Body of pancreas (tissue), 4 donors: Measurements from ENCODE around the gene TMEM229B. TPM values are rescaled to one million over a fixed set of nuclear protein-coding genes. Genes with fewer than 3 reads are reported as not detected.
A peak's percentile ranks its signal among the peaks of the same experiment; 100 is the strongest.

Experiments
- ATAC-seq: fragments of 150-250 bp; one replicate; pipeline ENCODE4 v1.9.1; 2016
- DNase-seq, 4 donors: peaks; one replicate each; pipeline ENCODE4 v3.0.0-alpha.2; 2019
- H3K27ac ChIP-seq, 4 donors: fragments of 200-600 bp; sonication (generic); 1 replicate in 3 of 4; 2 replicates in 1 of 4; pipeline versions ENCODE4 v1.5.1 to v1.6.1; 2016 to 2019; ENCODE audit warnings: mild to moderate bottlenecking in 1 of 4, mixed read lengths in 1 of 4, moderate library complexity in 1 of 4
- H3K27me3 ChIP-seq, 2 donors: fragments of 200-600 bp; sonication (generic); one replicate each; pipeline ENCODE4 v1.6.0; 2016; ENCODE audit warnings: mild to moderate bottlenecking in 1 of 2
- H3K36me3 ChIP-seq, 2 donors: fragments of 200-600 bp; sonication (generic); replicated peaks in 1 of 2; 2 replicates each; pipeline ENCODE4 v1.5.1; 2016; ENCODE audit warnings: low read depth in 2 of 2; ENCODE audit not compliant: insufficient read depth in 1 of 2
- H3K4me1 ChIP-seq: fragments of 200-600 bp; sonication (generic); one replicate; pipeline ENCODE4 v1.6.0; 2016
- H3K4me3 ChIP-seq, 2 donors: fragments of 200-600 bp; sonication (generic); 1 replicate in 1 of 2; 2 replicates in 1 of 2; pipeline ENCODE4 v1.5.1; 2016 to 2019
- H3K9me3 ChIP-seq, 3 donors: fragments of 200-600 bp; sonication (generic); 1 replicate in 2 of 3; 2 replicates in 1 of 3; pipeline ENCODE4 v1.5.1; 2016
- CTCF ChIP-seq, 7 experiments: fragments of 450-650 bp in 4 of 7; fragments of 200-600 bp in 3 of 7; sonication (generic) in 3 of 7; IDR thresholded peaks; one replicate each; pipeline ENCODE4 v1.5.1; 2016 to 2019; ENCODE audit warnings: antibody characterized with exemption in 7 of 7
- POLR2A ChIP-seq, 3 donors: fragments of 450-650 bp; IDR thresholded peaks; one replicate each; pipeline ENCODE4 v1.6.1; 2016; ENCODE audit warnings: antibody characterized with exemption in 3 of 3, mild to moderate bottlenecking in 2 of 3
- WGBS, 2 donors: methylation state at CpG; one replicate each; pipeline ENCODE4 v1.1.5; 2017; 5-methylcytosine and 5-hydroxymethylcytosine counted together
- intact Hi-C: fragments of 100-400 bp; cut with DNase I; formaldehyde crosslinking; loops from one replicate; pipeline ENCODE4 v1.15.1; 2023
- total RNA-seq, 2 donors: library from RNA; depleted of rRNA; stranded (reverse); fragments of >200 nt; gene quantifications; one replicate each; pipeline ENCODE4 v1.1.0, GENCODE V29; 2016

Gene TMEM229B
- total RNA-seq, 2 donors from 2014 or later = 2.0 to 4.4 TPM

- 46 to 57% methylated on average over 10 of the region's 10 CpGs for WGBS, 2 donors
- TF ChIP-seq POLR2A (IDR thresholded peaks at IDR 0.05) (no peak), CTCF (IDR thresholded peaks at IDR 0.05) (peak in 3 of 7 experiments; percentile 11 to 37 (median 12))
- ATAC-seq = peak; percentile 52
- Histone ChIP-seq H3K27ac (no peak overlapping the region), H3K4me1 (peaks cover 34% of the 10 kb centered on the region), H3K36me3 (no peaks in the 10 kb centered on the region), H3K4me3 (no peak overlapping the region), H3K27me3 (no peaks in the 10 kb centered on the region), H3K9me3 (no peaks in the 10 kb centered on the region)
- peak in 3 of 4 donors; percentile 45 to 67 (median 55) for DNase-seq
- intact Hi-C loops = no loop called here
These were observed 52.3 kb downstream of the TMEM229B start for GRCh38 chr14:67436006-67436866.

GRCh38 chr14:67435603-67436002 is 52.9 kb downstream of the TMEM229B start:
- WGBS, 2 donors = 91% methylated on average over 5 of the region's 5 CpGs
- ATAC-seq = no peak
- no peak overlapping the region for H3K27ac ChIP-seq
- no peak for DNase-seq
- intact Hi-C loops = no loop called here
- H3K4me1 ChIP-seq = peaks cover 27% of the 10 kb centered on the region
- TF ChIP-seq CTCF (IDR thresholded peaks at IDR 0.05) (no peak), POLR2A (IDR thresholded peaks at IDR 0.05) (no peak)
- H3K36me3 ChIP-seq = no peaks in the 10 kb centered on the region
- H3K9me3 ChIP-seq = no peaks in the 10 kb centered on the region
- no peaks in the 10 kb centered on the region for H3K27me3 ChIP-seq
- H3K4me3 ChIP-seq = no peak overlapping the region

GRCh38 chr14:67432050-67432564 is 56.4 kb downstream of the TMEM229B start:
- Histone ChIP-seq H3K27ac (no peak overlapping the region), H3K9me3 (no peaks in the 10 kb centered on the region), H3K4me1 (peaks cover 31% of the 10 kb centered on the region), H3K4me3 (no peak overlapping the region), H3K27me3 (no peaks in the 10 kb centered on the region), H3K36me3 (no peaks in the 10 kb centered on the region)
- DNase-seq = no peak
- intact Hi-C loops = no loop called here
- no peak for ATAC-seq
- WGBS, 2 donors = 74 to 80% methylated on average over 7 of the region's 7 CpGs
- TF ChIP-seq POLR2A (IDR thresholded peaks at IDR 0.05) (no peak), CTCF (IDR thresholded peaks at IDR 0.05) (no peak)

GRCh38 chr14:67429510-67430205 is 58.9 kb downstream of the TMEM229B start:
- no peak for ATAC-seq
- 81 to 90% methylated on average over 9 of the region's 9 CpGs for WGBS, 2 donors
- intact Hi-C loops = loop anchor here (10.0 kb wide), 1 partner anchor 145 kb away; no protein-coding TSS in a partner anchor
- Histone ChIP-seq H3K27ac (peak overlapping the region in 2 of 4 donors; percentile 63 to 66), H3K27me3 (no peaks in the 10 kb centered on the region), H3K9me3 (no peaks in the 10 kb centered on the region), H3K4me3 (no peak overlapping the region), H3K36me3 (no peaks in the 10 kb centered on the region), H3K4me1 (peaks cover 21% of the 10 kb centered on the region)
- TF ChIP-seq CTCF (IDR thresholded peaks at IDR 0.05) = no peak
- no peak for TF ChIP-seq POLR2A (IDR thresholded peaks at IDR 0.05)
- no peak for DNase-seq
